ENCODE data around the gene TUBGCP3.

TUBGCP3 gene

DNA sequence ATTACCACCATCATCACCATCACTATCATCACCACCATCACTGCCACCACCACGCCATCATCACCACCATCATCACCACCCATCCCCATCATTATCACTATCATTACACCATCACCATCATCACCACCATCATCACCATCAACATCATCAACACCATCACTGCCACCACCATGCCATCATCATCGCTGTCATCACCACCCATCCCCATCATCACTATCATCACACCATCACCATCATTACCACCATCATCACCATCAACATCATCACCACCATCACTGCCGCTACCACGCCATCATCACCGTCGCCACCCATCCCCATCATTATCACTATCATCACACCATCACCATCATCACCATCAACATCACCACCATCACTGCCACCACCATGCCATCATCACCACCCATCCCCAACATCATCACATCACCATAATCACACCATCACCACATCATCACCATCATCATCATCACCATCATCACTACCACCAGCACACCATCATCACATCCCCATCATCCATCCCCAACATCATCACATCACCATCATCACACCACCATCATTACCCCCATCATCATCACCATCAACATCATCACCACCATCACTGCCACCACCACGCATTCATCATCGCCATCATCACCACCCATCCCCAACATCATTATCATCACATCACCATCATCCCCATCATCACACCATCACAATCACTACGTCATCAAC lies 61.7 kb downstream of the TUBGCP3 start:
- no peaks in the 10 kb centered on the region for H3K9me3 ChIP-seq (ENCODE audit: control insufficient read depth, insufficient read depth, low read length)
- H4K20me1 ChIP-seq (ENCODE audit: control insufficient read depth, insufficient read depth, low read depth, low read length): no peaks in the 10 kb centered on the region
- no peaks in the 10 kb centered on the region for H3K9me2 ChIP-seq (replicated peaks; ENCODE audit: control insufficient read depth, low read length)
- H3K27me3 ChIP-seq (ENCODE audit: control insufficient read depth, low read length): no peaks in the 10 kb centered on the region
- H3K4me2 ChIP-seq (ENCODE audit: low read length): no peak overlapping the region
- no peaks in the 10 kb centered on the region; the same call in 1 of the 2 replicates for H3K79me2 ChIP-seq (ENCODE audit: control insufficient read depth, low read length)
- no peak overlapping the region for H3K27ac ChIP-seq (ENCODE audit: low read depth, low read length)
- TF ChIP-seq, protein P1, sequence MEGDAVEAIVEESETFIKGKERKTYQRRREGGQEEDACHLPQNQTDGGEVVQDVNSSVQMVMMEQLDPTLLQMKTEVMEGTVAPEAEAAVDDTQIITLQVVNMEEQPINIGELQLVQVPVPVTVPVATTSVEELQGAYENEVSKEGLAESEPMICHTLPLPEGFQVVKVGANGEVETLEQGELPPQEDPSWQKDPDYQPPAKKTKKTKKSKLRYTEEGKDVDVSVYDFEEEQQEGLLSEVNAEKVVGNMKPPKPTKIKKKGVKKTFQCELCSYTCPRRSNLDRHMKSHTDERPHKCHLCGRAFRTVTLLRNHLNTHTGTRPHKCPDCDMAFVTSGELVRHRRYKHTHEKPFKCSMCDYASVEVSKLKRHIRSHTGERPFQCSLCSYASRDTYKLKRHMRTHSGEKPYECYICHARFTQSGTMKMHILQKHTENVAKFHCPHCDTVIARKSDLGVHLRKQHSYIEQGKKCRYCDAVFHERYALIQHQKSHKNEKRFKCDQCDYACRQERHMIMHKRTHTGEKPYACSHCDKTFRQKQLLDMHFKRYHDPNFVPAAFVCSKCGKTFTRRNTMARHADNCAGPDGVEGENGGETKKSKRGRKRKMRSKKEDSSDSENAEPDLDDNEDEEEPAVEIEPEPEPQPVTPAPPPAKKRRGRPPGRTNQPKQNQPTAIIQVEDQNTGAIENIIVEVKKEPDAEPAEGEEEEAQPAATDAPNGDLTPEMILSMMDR (IDR thresholded peaks at IDR 0.05; ENCODE audit: low read depth, low read length, poor library complexity, severe bottlenecking): no peak
- TF ChIP-seq EZH2phosphoT487 (IDR thresholded peaks at IDR 0.05; ENCODE audit: borderline replicate concordance, low read length): no peak
- no peaks in the 10 kb centered on the region for H3F3A ChIP-seq (ENCODE audit: control insufficient read depth, insufficient read depth)
- H3K36me3 ChIP-seq (ENCODE audit: control insufficient read depth, low read length): peaks cover 48% of the 10 kb centered on the region
- no peak overlapping the region for H3K4me3 ChIP-seq (ENCODE audit: low read length)
- H3K4me1 ChIP-seq (ENCODE audit: control insufficient read depth, low read length): no peaks in the 10 kb centered on the region

- no peak overlapping the region for H3K4me2 ChIP-seq (ENCODE audit: low read length)
- H3K4me3 ChIP-seq (ENCODE audit: low read length): no peak overlapping the region
- no peak overlapping the region for H3K27ac ChIP-seq (ENCODE audit: low read depth, low read length)
- H3K4me1 ChIP-seq (ENCODE audit: control insufficient read depth, low read length): no peaks in the 10 kb centered on the region
- H4K20me1 ChIP-seq (ENCODE audit: control insufficient read depth, insufficient read depth, low read depth, low read length): no peaks in the 10 kb centered on the region
- no peaks in the 10 kb centered on the region for H3K27me3 ChIP-seq (ENCODE audit: control insufficient read depth, low read length)
- no peaks in the 10 kb centered on the region; the same call in 1 of the 2 replicates for H3K79me2 ChIP-seq (ENCODE audit: control insufficient read depth, low read length)
- H3F3A ChIP-seq (ENCODE audit: control insufficient read depth, insufficient read depth): no peaks in the 10 kb centered on the region
- H3K9me3 ChIP-seq (ENCODE audit: control insufficient read depth, insufficient read depth, low read length): no peaks in the 10 kb centered on the region
- TF ChIP-seq EZH2phosphoT487 (IDR thresholded peaks at IDR 0.05; ENCODE audit: borderline replicate concordance, low read length): no peak
- TF ChIP-seq, protein P1 (IDR thresholded peaks at IDR 0.05; ENCODE audit: low read depth, low read length, poor library complexity, severe bottlenecking): no peak
- peaks cover 55% of the 10 kb centered on the region for H3K36me3 ChIP-seq (ENCODE audit: control insufficient read depth, low read length)
- no peaks in the 10 kb centered on the region for H3K9me2 ChIP-seq (replicated peaks; ENCODE audit: control insufficient read depth, low read length)
Measured at GRCh38 chr13:112525356-112525945, 62.5 kb downstream of the TUBGCP3 start.

- Histone ChIP-seq H3K4me3 (ENCODE audit: low read length) (no peak overlapping the region), H3K9me2 (replicated peaks; ENCODE audit: control insufficient read depth, low read length) (no peaks in the 10 kb centered on the region), H3K36me3 (ENCODE audit: control insufficient read depth, low read length) (peaks cover 77% of the 10 kb centered on the region)
Measured at GRCh38 chr13:112522578-112522977, 65.4 kb downstream of the TUBGCP3 start.

More at GRCh38 chr13:112522578-112522977, 65.4 kb downstream of the TUBGCP3 start:
- Histone ChIP-seq H3K4me2 (ENCODE audit: low read length) (no peak overlapping the region), H4K20me1 (ENCODE audit: control insufficient read depth, insufficient read depth, low read depth, low read length) (no peaks in the 10 kb centered on the region), H3K4me1 (ENCODE audit: control insufficient read depth, low read length) (no peaks in the 10 kb centered on the region), H3K79me2 (ENCODE audit: control insufficient read depth, low read length) (no peaks in the 10 kb centered on the region; the same call in 1 of the 2 replicates), H3K27me3 (ENCODE audit: control insufficient read depth, low read length) (no peaks in the 10 kb centered on the region), H3F3A (ENCODE audit: control insufficient read depth, insufficient read depth) (0 out of 2 replicates have a peak, but pooled peaks cover 2% of the 10 kb centered on the region), H3K9me3 (ENCODE audit: control insufficient read depth, insufficient read depth, low read length) (no peaks in the 10 kb centered on the region), H3K27ac (ENCODE audit: low read depth, low read length) (no peak overlapping the region)
- TF ChIP-seq EZH2phosphoT487 (IDR thresholded peaks at IDR 0.05; ENCODE audit: borderline replicate concordance, low read length): no peak
- TF ChIP-seq, protein P1 (IDR thresholded peaks at IDR 0.05; ENCODE audit: low read depth, low read length, poor library complexity, severe bottlenecking): no peak

Measured in DOHH2 (cell line).